Measurements from ENCODE around the gene MBD5.

- no peak for TF ChIP-seq CTCF (IDR thresholded peaks at IDR 0.05)
- no peak for TF ChIP-seq EZH2 (IDR thresholded peaks at IDR 0.05)
- no peak for TF ChIP-seq EZH2phosphoT487 (IDR thresholded peaks at IDR 0.05)
These were observed 537.0 kb downstream of the MBD5 start for GRCh38 chr2:148557844-148558436.

All from neural progenitor cell (in vitro differentiated cells).